GM23248 (cell line): Measurements from ENCODE around the gene GPR31. TPM values are rescaled to one million over a fixed set of nuclear protein-coding genes. Genes with fewer than 3 reads are reported as not detected.

Source experiments
- DNase-seq: peaks from one replicate; pipeline ENCODE4 v3.0.0-alpha.2; 2015
- H2AFZ ChIP-seq: fragments of 200-600 bp; sonication (generic); 2 replicates; pipeline ENCODE4 v1.6.1; 2016; ENCODE audit warnings: antibody characterized with exemption
- H3F3A ChIP-seq: fragments of 200-600 bp; sonication (generic); 2 replicates; pipeline ENCODE4 v1.6.1; 2016; ENCODE audit warnings: mild to moderate bottlenecking, antibody characterized with exemption, mixed run types; ENCODE audit not compliant: insufficient read depth
- H3K27ac ChIP-seq: fragments of 200-600 bp; sonication (generic); 2 replicates; pipeline ENCODE4 v1.5.1; 2016; ENCODE audit warnings: mild to moderate bottlenecking
- H3K27me3 ChIP-seq: fragments of 200-600 bp; sonication (generic); replicated peaks from 2 replicates; pipeline ENCODE4 v1.6.1; 2016; ENCODE audit warnings: mild to moderate bottlenecking; ENCODE audit not compliant: insufficient read depth
- H3K36me3 ChIP-seq: fragments of 200-600 bp; sonication (generic); 2 replicates; pipeline ENCODE4 v1.6.1; 2016; ENCODE audit warnings: low read depth, mild to moderate bottlenecking
- H3K4me1 ChIP-seq: fragments of 200-600 bp; sonication (generic); 2 replicates; pipeline ENCODE4 v1.6.1; 2016; ENCODE audit warnings: mild to moderate bottlenecking; ENCODE audit not compliant: insufficient read depth
- H3K4me2 ChIP-seq: fragments of 200-600 bp; sonication (generic); one replicate; pipeline ENCODE4 v1.6.1; 2016; ENCODE audit warnings: mild to moderate bottlenecking; ENCODE audit not compliant: unreplicated experiment
- H3K4me3 ChIP-seq: fragments of 200-600 bp; sonication (generic); 2 replicates; pipeline ENCODE4 v1.5.1; 2016; ENCODE audit warnings: mild to moderate bottlenecking
- H3K79me2 ChIP-seq: fragments of 200-600 bp; sonication (generic); 2 replicates; pipeline ENCODE4 v1.6.1; 2016; ENCODE audit warnings: mild to moderate bottlenecking; ENCODE audit not compliant: insufficient read depth
- H3K9ac ChIP-seq: fragments of 200-600 bp; sonication (generic); 2 replicates; pipeline ENCODE4 v1.6.1; 2016; ENCODE audit warnings: mild to moderate bottlenecking
- H3K9me2 ChIP-seq: fragments of 200-600 bp; sonication (generic); 2 replicates; pipeline ENCODE4 v1.6.1; 2016; ENCODE audit warnings: mixed run types, mild to moderate bottlenecking, moderate library complexity; ENCODE audit not compliant: insufficient read depth
- H3K9me3 ChIP-seq: fragments of 200-600 bp; sonication (generic); one replicate; pipeline ENCODE4 v1.6.1; 2017; ENCODE audit warnings: low read depth
- H4K20me1 ChIP-seq: fragments of 200-600 bp; sonication (generic); 2 replicates; pipeline ENCODE4 v1.6.0; 2016; ENCODE audit not compliant: insufficient read depth
- EZH2 ChIP-seq: fragments of 200-600 bp; sonication (generic); IDR thresholded peaks from 2 replicates; pipeline ENCODE4 v1.6.1; 2018; ENCODE audit warnings: antibody characterized with exemption, mild to moderate bottlenecking; ENCODE audit not compliant: insufficient read depth, poor library complexity, severe bottlenecking
- EZH2phosphoT487 ChIP-seq: fragments of 200-600 bp; sonication (generic); IDR thresholded peaks from 2 replicates; pipeline ENCODE4 v1.6.1; 2018; ENCODE audit warnings: antibody characterized with exemption, moderate library complexity, mild to moderate bottlenecking, low read depth; ENCODE audit not compliant: insufficient read depth
- WGBS, 2 experiments: methylation state at CpG; one replicate each; pipeline ENCODE4 v1.1.6; 2015 to 2017; ENCODE audit warnings: low lambda C conversion rate in 2 of 2, low coverage in 1 of 2; ENCODE audit errors: missing lambda C conversion rate in 2 of 2; 5-methylcytosine and 5-hydroxymethylcytosine counted together
- in situ Hi-C: fragments of 300-500 bp; cut with MboI; formaldehyde crosslinking; loops from 2 replicates; pipeline ENCODE4 v1.15.0; 2020
- polyA plus RNA-seq: library from polyadenylated mRNA; unstranded; fragments of >200 nt; fragmentation: Nextera tagmentation; extraction: Ambion mirVana; gene quantifications from 2 replicates; pipeline ENCODE4 v1.2.1, GENCODE V29; 2016
- total RNA-seq: library from RNA; depleted of rRNA; stranded (reverse); fragments of >200 nt; shearing (Covaris generic); gene quantifications from 2 replicates; pipeline ENCODE4 v1.2.3, GENCODE V29; 2014

GPR31 gene
- total and polyA plus RNA-seq, 2 experiments from 2014 or later: not detected

- H2AFZ ChIP-seq: no peak overlapping the region
- H3K36me3 ChIP-seq: no peaks in the 10 kb centered on the region
- no peak overlapping the region for H3K9ac ChIP-seq
- H3K4me3 ChIP-seq: no peak overlapping the region
- H3K79me2 ChIP-seq: no peaks in the 10 kb centered on the region
- DNase-seq: no peak
- no peak for TF ChIP-seq EZH2
- no peak for TF ChIP-seq EZH2phosphoT487
- H3K4me2 ChIP-seq: no peak overlapping the region
- H3K27ac ChIP-seq: no peak overlapping the region
- no peaks in the 10 kb centered on the region for H3K9me2 ChIP-seq
- no peaks in the 10 kb centered on the region for H3K4me1 ChIP-seq
- no peaks in the 10 kb centered on the region for H3K9me3 ChIP-seq
- H3K27me3 ChIP-seq: no peaks in the 10 kb centered on the region
- H3F3A ChIP-seq: no peaks in the 10 kb centered on the region
- no peaks in the 10 kb centered on the region for H4K20me1 ChIP-seq
- in situ Hi-C loops: no loop called here
- WGBS, 2 experiments: 11 to 13% methylated on average over 6 of the region's 6 CpGs
Observed at GRCh38 chr6:167137881-167138280, 19.9 kb downstream of the GPR31 start.

DNA sequence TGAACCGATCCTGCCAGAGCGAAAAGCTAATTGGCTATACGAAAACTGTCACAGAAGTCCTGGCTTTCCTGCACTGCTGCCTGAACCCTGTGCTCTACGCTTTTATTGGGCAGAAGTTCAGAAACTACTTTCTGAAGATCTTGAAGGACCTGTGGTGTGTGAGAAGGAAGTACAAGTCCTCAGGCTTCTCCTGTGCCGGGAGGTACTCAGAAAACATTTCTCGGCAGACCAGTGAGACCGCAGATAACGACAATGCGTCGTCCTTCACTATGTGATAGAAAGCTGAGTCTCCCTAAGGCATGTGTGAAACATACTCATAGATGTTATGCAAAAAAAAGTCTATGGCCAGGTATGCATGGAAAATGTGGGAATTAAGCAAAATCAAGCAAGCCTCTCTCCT is 20.7 kb downstream of the GPR31 start:
- Histone ChIP-seq H3K9ac (no peak overlapping the region), H3K27me3 (no peaks in the 10 kb centered on the region), H3F3A (no peaks in the 10 kb centered on the region), H3K36me3 (no peaks in the 10 kb centered on the region), H2AFZ (no peak overlapping the region), H3K4me1 (no peaks in the 10 kb centered on the region), H3K79me2 (no peaks in the 10 kb centered on the region), H3K4me3 (no peak overlapping the region), H4K20me1 (no peaks in the 10 kb centered on the region), H3K9me2 (no peaks in the 10 kb centered on the region), H3K9me3 (no peaks in the 10 kb centered on the region), H3K4me2 (no peak overlapping the region), H3K27ac (no peak overlapping the region)
- no peak for TF ChIP-seq EZH2
- TF ChIP-seq EZH2phosphoT487: no peak
- no peak for DNase-seq
- 53 to 54% methylated on average over 10 of the region's 10 CpGs for WGBS, 2 experiments
- in situ Hi-C loops: no loop called here

DNA sequence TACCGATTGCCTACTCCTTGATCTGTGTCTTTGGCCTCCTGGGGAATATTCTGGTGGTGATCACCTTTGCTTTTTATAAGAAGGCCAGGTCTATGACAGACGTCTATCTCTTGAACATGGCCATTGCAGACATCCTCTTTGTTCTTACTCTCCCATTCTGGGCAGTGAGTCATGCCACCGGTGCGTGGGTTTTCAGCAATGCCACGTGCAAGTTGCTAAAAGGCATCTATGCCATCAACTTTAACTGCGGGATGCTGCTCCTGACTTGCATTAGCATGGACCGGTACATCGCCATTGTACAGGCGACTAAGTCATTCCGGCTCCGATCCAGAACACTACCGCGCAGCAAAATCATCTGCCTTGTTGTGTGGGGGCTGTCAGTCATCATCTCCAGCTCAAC is 21.4 kb downstream of the GPR31 start:
- Histone ChIP-seq H2AFZ (no peak overlapping the region), H3K9ac (no peak overlapping the region), H3K79me2 (no peaks in the 10 kb centered on the region), H3K27me3 (no peaks in the 10 kb centered on the region), H4K20me1 (no peaks in the 10 kb centered on the region), H3F3A (no peaks in the 10 kb centered on the region), H3K36me3 (no peaks in the 10 kb centered on the region), H3K27ac (no peak overlapping the region), H3K4me2 (no peak overlapping the region), H3K9me3 (no peaks in the 10 kb centered on the region), H3K4me1 (no peaks in the 10 kb centered on the region), H3K9me2 (no peaks in the 10 kb centered on the region), H3K4me3 (no peak overlapping the region)
- TF ChIP-seq EZH2: no peak
- TF ChIP-seq EZH2phosphoT487: no peak
- WGBS, 2 experiments: 54 to 58% methylated on average over 13 of the region's 13 CpGs
- no peak for DNase-seq
- in situ Hi-C loops: no loop called here

GRCh38 chr6:167134448-167135328 is 23.1 kb downstream of the GPR31 start:
- no peak overlapping the region for H3K4me2 ChIP-seq
- H3F3A ChIP-seq: no peaks in the 10 kb centered on the region
- H3K4me1 ChIP-seq: no peaks in the 10 kb centered on the region
- no peaks in the 10 kb centered on the region for H3K36me3 ChIP-seq
- no peaks in the 10 kb centered on the region for H3K9me2 ChIP-seq
- in situ Hi-C loops: no loop called here
- H4K20me1 ChIP-seq: no peaks in the 10 kb centered on the region
- TF ChIP-seq EZH2: no peak
- no peak for TF ChIP-seq EZH2phosphoT487
- no peak for DNase-seq
- H3K79me2 ChIP-seq: no peaks in the 10 kb centered on the region
- H3K9me3 ChIP-seq: no peaks in the 10 kb centered on the region
- H2AFZ ChIP-seq: no peak overlapping the region
- no peak overlapping the region for H3K9ac ChIP-seq
- no peak overlapping the region for H3K27ac ChIP-seq
- WGBS, 2 experiments: 37 to 46% methylated on average over 23 of the region's 23 CpGs
- H3K27me3 ChIP-seq: no peaks in the 10 kb centered on the region
- H3K4me3 ChIP-seq: no peak overlapping the region
